Activated naive CD4-positive, alpha-beta T cell treated with anti-CD3 and anti-CD28 coated beads, Interleukin-2, amount 50 U/mL, for 16 hours (primary cell): ENCODE data around the gene HOMEZ.
"Not testable (repeated sequence)": the region's sequence is repeated elsewhere in the genome, so short reads cannot be mapped to it uniquely, and the experiment has no call there.

Experiments
- DNase-seq: peaks from one replicate; pipeline ENCODE4 v3.0.0-alpha.2; 2020

HOMEZ gene

GRCh38 chr14:23307146-23307530 lies 21.2 kb upstream of the HOMEZ start:
- DNase-seq: no peak

- DNase-seq: no peak
Observed at GRCh38 chr14:23306412-23307145, 20.6 kb upstream of the HOMEZ start, which contains the start of gene BCL2L2. TSS of gene BCL2L2 (plus strand) at chr14:23306833. CDS start at chr14:23307768, 935 bp downstream.

GRCh38 chr14:23302290-23303225 lies 16.6 kb upstream of the HOMEZ start, which contains the start of gene PPP1R3E:
TSS of gene PPP1R3E (minus strand) at chr14:23302859. CDS start at chr14:23302576, 283 bp downstream.
- DNase-seq: peak; percentile 90

GRCh38 chr14:23301969-23302289 lies 16.0 kb upstream of the HOMEZ start:
- no peak for DNase-seq

- peak; percentile 98 for DNase-seq
Observed at GRCh38 chr14:23301288-23301968, 15.5 kb upstream of the HOMEZ start.

GRCh38 chr14:23300687-23301223 lies 14.8 kb upstream of the HOMEZ start:
- DNase-seq: no peak

GRCh38 chr14:23299986-23300686 lies 14.2 kb upstream of the HOMEZ start:
- DNase-seq: no peak

- no peak for DNase-seq
Observed at GRCh38 chr14:23299211-23299957, 13.5 kb upstream of the HOMEZ start.

- DNase-seq: no peak
Observed at GRCh38 chr14:23297611-23298277, 11.8 kb upstream of the HOMEZ start.

GRCh38 chr14:23297096-23297495 lies 11.2 kb upstream of the HOMEZ start:
- DNase-seq: no peak

- no peak for DNase-seq
Observed at GRCh38 chr14:23296012-23296777, 10.3 kb upstream of the HOMEZ start.

- DNase-seq: peak; percentile 60
Observed at GRCh38 chr14:23294734-23295561, 9.0 kb upstream of the HOMEZ start.

GRCh38 chr14:23286902-23287479 lies 1.1 kb upstream of the HOMEZ start:
- DNase-seq: no peak

- no peak for DNase-seq
Observed at GRCh38 chr14:23285530-23286019, 357 bp downstream of the HOMEZ start.

GRCh38 chr14:23284654-23285529 lies 1.0 kb downstream of the HOMEZ start:
- DNase-seq: no peak

GRCh38 chr14:23281247-23281646 lies 4.7 kb downstream of the HOMEZ start:
- no peak for DNase-seq

- not testable (repeated sequence) for DNase-seq
Observed at GRCh38 chr14:23277928-23278327, 8.0 kb downstream of the HOMEZ start.

- no peak for DNase-seq
Observed at GRCh38 chr14:23277189-23277588, 8.7 kb downstream of the HOMEZ start.
